ENCODE data around the gene POLE4.

- TF ChIP-seq CTCF (IDR thresholded peaks at IDR 0.05) = peak; percentile 83 to 93 (median 86)
- TF ChIP-seq POLR2A (IDR thresholded peaks at IDR 0.05) = no peak
Observed at GRCh38 chr2:74919827-74920226, 38.6 kb upstream of the POLE4 start.
